Glomerular endothelial cell (primary cell): Measurements from ENCODE around the gene CELA1. TPM values are rescaled to one million over a fixed set of nuclear protein-coding genes. Genes with fewer than 3 reads are reported as not detected.

Experiments
- DNase-seq: peaks from one replicate; pipeline ENCODE4 v3.0.0-alpha.2; 2011; ENCODE audit warnings: low read depth, low spot score; ENCODE audit errors: extremely low read depth
- total RNA-seq: library from RNA; depleted of rRNA; stranded (reverse); fragments of >200 nt; gene quantifications from 2 replicates; pipeline ENCODE4 v1.2.3, GENCODE V29; 2015

Gene CELA1
- total RNA-seq = not detected in 2 replicates

GRCh38 chr12:51346581-51346980, at the start of gene CELA1:
TSS of gene CELA1 (minus strand) at chr12:51346679. CDS start at chr12:51346638, 41 bp downstream.
- no peak for DNase-seq

- DNase-seq = no peak
Observed at GRCh38 chr12:51395283-51396230, 49.1 kb upstream of the CELA1 start.

GRCh38 chr12:51393676-51394545, 47.4 kb upstream of the CELA1 start:
- peak; percentile 91 for DNase-seq

- no peak for DNase-seq
Observed at GRCh38 chr12:51392556-51393237, 46.2 kb upstream of the CELA1 start.

GRCh38 chr12:51391283-51392123, 45.0 kb upstream of the CELA1 start, which contains the start of gene GALNT6:
TSS of gene GALNT6 (minus strand) at chr12:51391406. CDS start at chr12:51379781, 11,625 bp downstream.
- no peak for DNase-seq

GRCh38 chr12:51390891-51391282, 44.4 kb upstream of the CELA1 start:
- no peak for DNase-seq

- DNase-seq = no peak
Observed at GRCh38 chr12:51390457-51390856, 44.0 kb upstream of the CELA1 start.

GRCh38 chr12:51389302-51389999, 43.0 kb upstream of the CELA1 start:
- no peak for DNase-seq

- DNase-seq = no peak
Observed at GRCh38 chr12:51388846-51389245, 42.4 kb upstream of the CELA1 start.

- no peak for DNase-seq
Observed at GRCh38 chr12:51388069-51388799, 41.8 kb upstream of the CELA1 start.

GRCh38 chr12:51386351-51386750, 39.9 kb upstream of the CELA1 start:
- DNase-seq = no peak

GRCh38 chr12:51383269-51383905, 36.9 kb upstream of the CELA1 start:
- no peak for DNase-seq

- DNase-seq = no peak
Observed at GRCh38 chr12:51382173-51382572, 35.7 kb upstream of the CELA1 start.

GRCh38 chr12:51381226-51382079, 35.0 kb upstream of the CELA1 start:
- no peak for DNase-seq

- no peak for DNase-seq
Observed at GRCh38 chr12:51379571-51379970, 33.1 kb upstream of the CELA1 start.

GRCh38 chr12:51378749-51379148, 32.3 kb upstream of the CELA1 start:
- DNase-seq = no peak
